SK-N-SH (cell line): Measurements from ENCODE around the gene UGDH. TPM values are rescaled to one million over a fixed set of nuclear protein-coding genes. Genes with fewer than 3 reads are reported as not detected.

Experiments used
- CTCF ChIA-PET: fragments of 300-600, 350-600 bp; formaldehyde crosslinking; extraction: SDS; loops from one replicate; lab custom pipeline; 2021; lab: Yijun Ruan, JAX
- POLR2A ChIA-PET: fragments of 350-600 bp; sonication (Branson Sonifier 250); formaldehyde crosslinking; extraction: SDS; loops from one replicate; lab custom pipeline; 2020; ENCODE audit warnings: antibody characterized with exemption, inconsistent platforms; lab: Yijun Ruan, JAX
- DNase-seq: peaks from one replicate; pipeline ENCODE4 v3.0.0; 2012
- H2AFZ ChIP-seq: fragments of 200-600 bp; sonication (generic); 2 replicates; pipeline ENCODE4 v1.8.1; 2016; ENCODE audit warnings: antibody characterized with exemption, mild to moderate bottlenecking, low read depth
- H3F3A ChIP-seq: fragments of 200-600 bp; sonication (generic); replicated peaks from 2 replicates; pipeline ENCODE3; 2016; ENCODE audit warnings: antibody characterized with exemption, mild to moderate bottlenecking; ENCODE audit not compliant: insufficient read depth
- H3K27ac ChIP-seq, 2 experiments: fragments of 200-500 bp in 1 of 2; fragments of 200-600 bp in 1 of 2; sonication (Bioruptor generic) in 1 of 2; sonication (generic), shearing (Covaris generic) in 1 of 2; 2 replicates each; pipeline versions ENCODE4 v1.5.1 to v1.6.1; 2014 to 2016; ENCODE audit warnings: low read depth in 2 of 2, inconsistent platforms in 1 of 2, low read length in 1 of 2, mild to moderate bottlenecking in 1 of 2, mixed read lengths in 1 of 2
- H3K27me3 ChIP-seq: fragments of 200-600 bp; sonication (generic), shearing (Covaris generic); 2 replicates; pipeline ENCODE4 v1.6.1; 2016; ENCODE audit warnings: mixed run types; ENCODE audit not compliant: insufficient read depth
- H3K36me3 ChIP-seq, 2 experiments: fragments of 200-500 bp in 1 of 2; fragments of 200-600 bp in 1 of 2; sonication (Bioruptor generic) in 1 of 2; sonication (generic) in 1 of 2; replicated peaks in 1 of 2; 2 replicates each; pipeline versions ENCODE3 to v1.5.1; 2014 to 2016; ENCODE audit warnings: low read length in 1 of 2, mild to moderate bottlenecking in 1 of 2; ENCODE audit not compliant: insufficient read depth in 2 of 2, control insufficient read depth in 1 of 2
- H3K4me1 ChIP-seq, 2 experiments: fragments of 200-500 bp in 1 of 2; fragments of 200-600 bp in 1 of 2; sonication (Bioruptor generic) in 1 of 2; sonication (generic), shearing (Covaris generic) in 1 of 2; 2 replicates each; pipeline versions ENCODE4 v1.5.1 to v1.6.1; 2014 to 2016; ENCODE audit warnings: low read depth in 1 of 2, low read length in 1 of 2, mixed run types in 1 of 2; ENCODE audit not compliant: insufficient read depth in 2 of 2, control insufficient read depth in 1 of 2
- H3K4me2 ChIP-seq: fragments of 200-600 bp; sonication (generic), shearing (Covaris generic); 2 replicates; pipeline ENCODE4 v1.6.1; 2017; ENCODE audit warnings: mixed run types
- H3K4me3 ChIP-seq, 2 experiments: fragments of 200-500 bp in 1 of 2; fragments of 200-600 bp in 1 of 2; sonication (Bioruptor generic) in 1 of 2; sonication (generic), shearing (Covaris generic) in 1 of 2; 2 replicates each; pipeline versions ENCODE4 v1.5.1 to v1.8.1; 2014 to 2016; ENCODE audit warnings: low read depth in 2 of 2, inconsistent platforms in 1 of 2, low read length in 1 of 2, mild to moderate bottlenecking in 1 of 2, mixed read lengths in 1 of 2, moderate library complexity in 1 of 2
- H3K79me2 ChIP-seq: fragments of 200-600 bp; sonication (generic); 2 replicates; pipeline ENCODE4 v1.8.1; 2017; ENCODE audit warnings: mild to moderate bottlenecking; ENCODE audit not compliant: insufficient read depth
- H3K9ac ChIP-seq: fragments of 200-600 bp; sonication (generic); 2 replicates; pipeline ENCODE4 v1.6.1; 2017; ENCODE audit warnings: mixed run types
- H3K9me2 ChIP-seq: fragments of 200-600 bp; sonication (generic); 2 replicates; pipeline ENCODE4 v1.6.1; 2017; ENCODE audit warnings: mixed run types
- H3K9me3 ChIP-seq: fragments of 200-600 bp; sonication (generic); 2 replicates; pipeline ENCODE4 v1.6.1; 2017; ENCODE audit warnings: mixed run types, mild to moderate bottlenecking, moderate library complexity
- H4K20me1 ChIP-seq: fragments of 200-600 bp; sonication (generic); 2 replicates; pipeline ENCODE4 v1.6.1; 2017; ENCODE audit warnings: mild to moderate bottlenecking, mixed run types; ENCODE audit not compliant: insufficient read depth
- CHD2 ChIP-seq: fragments of 150-350 bp; IDR thresholded peaks from 2 replicates; pipeline ENCODE4 v1.6.1; 2018; ENCODE audit warnings: low read length; ENCODE audit not compliant: partially characterized antibody
- EP300 ChIP-seq, 2 experiments: IDR thresholded peaks; 2 replicates each; pipeline versions ENCODE4 v1.4.0 to v1.6.1; 2012; ENCODE audit warnings: borderline replicate concordance in 1 of 2, low read depth in 1 of 2, low read length in 1 of 2
- EZH2phosphoT487 ChIP-seq: fragments of 200-600 bp; sonication (generic); IDR thresholded peaks from 2 replicates; pipeline ENCODE4 v1.6.1; 2017; ENCODE audit warnings: low read depth, mixed run types, mild to moderate bottlenecking, antibody characterized with exemption, moderate library complexity, borderline replicate concordance
- FOSL2 ChIP-seq: IDR thresholded peaks from 2 replicates; pipeline ENCODE4 v1.4.0; 2012; ENCODE audit warnings: low read depth, mild to moderate bottlenecking, moderate library complexity, borderline replicate concordance
- FOXJ3 ChIP-seq: sonication (generic); formaldehyde crosslinking; IDR thresholded peaks from 2 replicates; pipeline ENCODE4 v1.5.1; 2020; ENCODE audit warnings: mild to moderate bottlenecking, missing genetic modification reagents
- FOXM1 ChIP-seq: IDR thresholded peaks from 2 replicates; pipeline ENCODE4 v1.4.0; 2012; ENCODE audit warnings: low read depth, mild to moderate bottlenecking
- GABPA ChIP-seq: IDR thresholded peaks from 2 replicates; pipeline ENCODE4 v1.4.0; 2012; ENCODE audit warnings: low read depth, mild to moderate bottlenecking
- GATA2 ChIP-seq: sonication (generic); formaldehyde crosslinking; IDR thresholded peaks from 2 replicates; pipeline ENCODE4 v1.5.0; 2020; ENCODE audit warnings: mild to moderate bottlenecking, missing genetic modification reagents
- NFIC ChIP-seq: IDR thresholded peaks from 2 replicates; pipeline ENCODE4 v1.4.0; 2012; ENCODE audit warnings: borderline replicate concordance
- PBX3 ChIP-seq: IDR thresholded peaks from 2 replicates; pipeline ENCODE4; 2012
- RCOR1 ChIP-seq: fragments of 150-350 bp; IDR thresholded peaks from 2 replicates; pipeline ENCODE4 v1.6.1; 2017; ENCODE audit warnings: antibody characterized with exemption, low read length
- RFX5 ChIP-seq: IDR thresholded peaks from 2 replicates; pipeline ENCODE4 v1.6.1; 2012; ENCODE audit warnings: mild to moderate bottlenecking, improper control_type of control experiment, low read length
- RXRA ChIP-seq: IDR thresholded peaks from 2 replicates; pipeline ENCODE4 v1.4.0; 2012; ENCODE audit warnings: low read depth, mild to moderate bottlenecking, borderline replicate concordance
- SIN3A ChIP-seq: IDR thresholded peaks from 2 replicates; pipeline ENCODE4 v1.6.1; 2012; ENCODE audit warnings: low read depth, mild to moderate bottlenecking, low read length, moderate library complexity, borderline replicate concordance
- SMC3 ChIP-seq: IDR thresholded peaks from 2 replicates; pipeline ENCODE4 v1.6.1; 2012; ENCODE audit warnings: low read depth, low read length, improper control_type of control experiment
- TAF1 ChIP-seq: IDR thresholded peaks from 2 replicates; pipeline ENCODE4 v1.6.1; 2012; ENCODE audit warnings: low read depth, mild to moderate bottlenecking, low read length, moderate library complexity, borderline replicate concordance
- TEAD4 ChIP-seq: IDR thresholded peaks from 2 replicates; pipeline ENCODE4 v1.4.0; 2012; ENCODE audit warnings: mild to moderate bottlenecking, borderline replicate concordance; ENCODE audit not compliant: insufficient read depth
- YY1 ChIP-seq: IDR thresholded peaks from 2 replicates; pipeline ENCODE4 v1.4.0; 2012; ENCODE audit warnings: low read depth, mild to moderate bottlenecking
- WGBS: methylation state at CpG from one replicate; pipeline ENCODE4 v1.1.6; 2017; ENCODE audit warnings: low lambda C conversion rate; 5-methylcytosine and 5-hydroxymethylcytosine counted together
- polyA plus RNA-seq, 3 experiments: library from polyadenylated mRNA; depleted of rRNA; stranded (reverse); fragments of >200 nt; gene quantifications; 2 replicates each; pipeline ENCODE4 v1.2.3, GENCODE V29; 2012
- TF ChIP-seq, protein P1 (sequence below): fragments of 200-600 bp; sonication (generic); IDR thresholded peaks from 2 replicates; pipeline ENCODE4 v1.6.1; 2017; ENCODE audit warnings: antibody characterized with exemption, mild to moderate bottlenecking, moderate library complexity
- TF ChIP-seq, protein P2 (sequence below): IDR thresholded peaks from 2 replicates; pipeline ENCODE4 v1.4.0; 2012; ENCODE audit warnings: low read depth, borderline replicate concordance

The UGDH gene
- polyA plus RNA-seq, 1 of the 3 experiments (the other 2 are of a cell fraction) = 41.6 TPM

DNA sequence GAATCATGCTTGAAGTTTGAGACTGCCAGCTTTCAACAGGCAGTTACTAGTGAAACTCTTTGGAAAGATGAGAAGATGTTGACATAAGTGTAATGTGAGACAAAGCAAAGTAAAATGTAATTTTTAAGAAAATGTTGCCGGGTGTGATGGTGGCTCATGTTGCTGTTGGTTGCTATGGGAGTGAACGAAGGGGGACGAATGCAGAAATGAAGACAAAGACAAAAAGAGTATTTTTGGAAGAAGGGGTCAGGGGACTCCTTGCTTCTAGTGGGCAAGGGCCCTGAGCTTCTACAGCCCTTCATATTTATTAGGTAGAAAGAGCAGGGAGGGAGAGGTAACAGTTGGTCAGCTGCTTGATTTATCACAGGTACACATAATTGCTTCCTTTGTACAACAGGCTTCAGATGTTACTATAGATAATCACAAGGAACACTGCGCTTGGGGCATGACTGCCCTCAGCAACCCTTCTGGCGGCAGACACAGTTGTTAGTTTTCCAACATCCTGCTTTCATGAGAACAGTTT, 11.9 kb upstream of the UGDH start:
- Histone ChIP-seq H3K4me3 (no peak overlapping the region), H3K4me2 (no peak overlapping the region), H3K9me3 (no peaks in the 10 kb centered on the region), H3K9me2 (no peaks in the 10 kb centered on the region), H2AFZ (no peak overlapping the region), H3K27me3 (no peaks in the 10 kb centered on the region), H3K9ac (no peak overlapping the region), H3F3A (no peaks in the 10 kb centered on the region), H3K36me3 (peaks cover 10 to 17% of the 10 kb centered on the region in 2 experiments), H4K20me1 (no peaks in the 10 kb centered on the region), H3K79me2 (no peaks in the 10 kb centered on the region), H3K27ac (no peak overlapping the region), H3K4me1 (peaks cover 0 to 4% of the 10 kb centered on the region in 2 experiments; a peak in 2 of 4 replicates)
- CTCF ChIA-PET = no interaction called here
- TF ChIP-seq TEAD4 (no peak), FOXM1 (no peak), FOXJ3 (no peak), EP300 (IDR thresholded peaks at IDR 0.05; ENCODE audit: borderline replicate concordance in 1 of 2, low read depth in 1 of 2, low read length in 1 of 2) (no peak), NFIC (no peak), FOSL2 (no peak), SMC3 (no peak), RFX5 (no peak), GABPA (no peak)
- TF ChIP-seq, protein P1, sequence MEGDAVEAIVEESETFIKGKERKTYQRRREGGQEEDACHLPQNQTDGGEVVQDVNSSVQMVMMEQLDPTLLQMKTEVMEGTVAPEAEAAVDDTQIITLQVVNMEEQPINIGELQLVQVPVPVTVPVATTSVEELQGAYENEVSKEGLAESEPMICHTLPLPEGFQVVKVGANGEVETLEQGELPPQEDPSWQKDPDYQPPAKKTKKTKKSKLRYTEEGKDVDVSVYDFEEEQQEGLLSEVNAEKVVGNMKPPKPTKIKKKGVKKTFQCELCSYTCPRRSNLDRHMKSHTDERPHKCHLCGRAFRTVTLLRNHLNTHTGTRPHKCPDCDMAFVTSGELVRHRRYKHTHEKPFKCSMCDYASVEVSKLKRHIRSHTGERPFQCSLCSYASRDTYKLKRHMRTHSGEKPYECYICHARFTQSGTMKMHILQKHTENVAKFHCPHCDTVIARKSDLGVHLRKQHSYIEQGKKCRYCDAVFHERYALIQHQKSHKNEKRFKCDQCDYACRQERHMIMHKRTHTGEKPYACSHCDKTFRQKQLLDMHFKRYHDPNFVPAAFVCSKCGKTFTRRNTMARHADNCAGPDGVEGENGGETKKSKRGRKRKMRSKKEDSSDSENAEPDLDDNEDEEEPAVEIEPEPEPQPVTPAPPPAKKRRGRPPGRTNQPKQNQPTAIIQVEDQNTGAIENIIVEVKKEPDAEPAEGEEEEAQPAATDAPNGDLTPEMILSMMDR = no peak
- TF ChIP-seq, protein P2, sequence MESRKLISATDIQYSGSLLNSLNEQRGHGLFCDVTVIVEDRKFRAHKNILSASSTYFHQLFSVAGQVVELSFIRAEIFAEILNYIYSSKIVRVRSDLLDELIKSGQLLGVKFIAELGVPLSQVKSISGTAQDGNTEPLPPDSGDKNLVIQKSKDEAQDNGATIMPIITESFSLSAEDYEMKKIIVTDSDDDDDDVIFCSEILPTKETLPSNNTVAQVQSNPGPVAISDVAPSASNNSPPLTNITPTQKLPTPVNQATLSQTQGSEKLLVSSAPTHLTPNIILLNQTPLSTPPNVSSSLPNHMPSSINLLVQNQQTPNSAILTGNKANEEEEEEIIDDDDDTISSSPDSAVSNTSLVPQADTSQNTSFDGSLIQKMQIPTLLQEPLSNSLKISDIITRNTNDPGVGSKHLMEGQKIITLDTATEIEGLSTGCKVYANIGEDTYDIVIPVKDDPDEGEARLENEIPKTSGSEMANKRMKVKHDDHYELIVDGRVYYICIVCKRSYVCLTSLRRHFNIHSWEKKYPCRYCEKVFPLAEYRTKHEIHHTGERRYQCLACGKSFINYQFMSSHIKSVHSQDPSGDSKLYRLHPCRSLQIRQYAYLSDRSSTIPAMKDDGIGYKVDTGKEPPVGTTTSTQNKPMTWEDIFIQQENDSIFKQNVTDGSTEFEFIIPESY = no peak
- no peak for DNase-seq
- 89% methylated on average over 5 of the region's 5 CpGs for WGBS
- POLR2A ChIA-PET = no interaction called here

DNA sequence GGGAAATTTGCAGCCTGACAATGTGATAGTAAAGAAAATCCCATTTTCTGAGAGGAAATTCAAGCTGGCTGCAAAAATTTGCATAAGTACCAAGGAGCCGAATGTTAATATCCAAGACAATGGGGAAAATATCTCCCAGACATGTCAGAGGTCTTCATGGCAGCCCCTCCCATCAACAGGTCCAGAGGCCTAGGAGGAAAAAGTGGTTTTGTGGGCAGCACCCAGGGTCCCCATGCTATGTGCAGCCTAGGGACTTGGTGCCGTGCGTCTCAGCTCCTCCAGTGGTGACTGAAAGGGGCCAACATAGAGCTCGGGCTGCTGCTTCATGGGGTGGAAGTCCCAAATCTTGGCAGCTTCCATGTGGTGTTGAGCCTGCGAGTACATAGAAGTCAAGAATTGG, 6.3 kb upstream of the UGDH start:
- no peak for DNase-seq
- H3K9ac ChIP-seq = no peak overlapping the region
- TF ChIP-seq PBX3 (no peak), EZH2phosphoT487 (no peak), SIN3A (no peak), CHD2 (no peak), GABPA (no peak), FOXJ3 (no peak), RCOR1 (no peak), YY1 (no peak), RXRA (no peak), TAF1 (no peak), GATA2 (CRISPR knock-in tag) (no peak)
- TF ChIP-seq, protein P2 = no peak

More for the DNA sequence above, 6.3 kb upstream of the UGDH start:
- Histone ChIP-seq H3K4me2 (no peak overlapping the region), H2AFZ (no peak overlapping the region), H3K4me1 (peaks cover 0 to 3% of the 10 kb centered on the region in 2 experiments; a peak in 1 of 4 replicates), H3K79me2 (peaks cover 30% of the 10 kb centered on the region), H3K9me3 (no peaks in the 10 kb centered on the region), H3K27ac (no peak overlapping the region), H3K36me3 (peaks cover 7 to 51% of the 10 kb centered on the region in 2 experiments), H3K9me2 (no peaks in the 10 kb centered on the region), H3K4me3 (no peak overlapping the region), H4K20me1 (no peaks in the 10 kb centered on the region), H3F3A (no peaks in the 10 kb centered on the region), H3K27me3 (no peaks in the 10 kb centered on the region)
- ChIA-PET POLR2A (interaction anchor here (1.1 kb wide), 1 partner anchor 105 kb away, joined by 3 read pairs; the partner anchor contains the start of gene SMIM14), CTCF (no interaction called here)
- 93% methylated on average over 3 of the region's 5 CpGs for WGBS
